ENCODE measurements around the gene TLX1. TPM values are rescaled to one million over a fixed set of nuclear protein-coding genes. Genes with fewer than 3 reads are reported as not detected.

The TLX1 gene
- total RNA-seq, 4 donors from 2014 or later: not detected

DNA sequence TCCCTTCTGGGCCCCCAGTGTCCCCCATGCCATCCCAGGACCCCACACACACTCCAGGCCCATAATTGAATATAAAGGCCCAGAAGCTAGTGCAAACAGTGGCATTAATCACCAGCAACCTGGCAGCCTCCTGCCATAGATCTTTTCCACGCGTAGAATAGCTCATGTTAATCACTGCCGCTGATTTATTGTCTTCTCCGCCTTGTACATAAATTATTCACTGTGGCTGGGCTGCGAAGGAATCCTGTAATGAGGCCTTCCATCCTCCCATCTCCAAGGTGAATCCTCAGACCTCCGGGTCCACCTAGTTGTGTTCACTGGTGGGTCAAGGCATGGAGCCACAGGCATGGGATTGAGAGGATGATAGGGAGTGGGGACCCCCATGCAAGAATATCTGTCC, 36.1 kb upstream of the TLX1 start:
- intact Hi-C loops (cut with DNase I; ENCODE audit: low total_unique reads) (loop anchor here (1.0 kb wide), 1 partner anchor 47 kb away; no protein-coding TSS in a partner anchor), in situ Hi-C loops (cut with MboI; ENCODE audit: low sequenced_read_pairs in 4 of 4) (loop anchor here in 2 of 4 donors (5.0 kb wide), 1 partner anchor 47 kb away; no protein-coding TSS in a partner anchor)

DNA sequence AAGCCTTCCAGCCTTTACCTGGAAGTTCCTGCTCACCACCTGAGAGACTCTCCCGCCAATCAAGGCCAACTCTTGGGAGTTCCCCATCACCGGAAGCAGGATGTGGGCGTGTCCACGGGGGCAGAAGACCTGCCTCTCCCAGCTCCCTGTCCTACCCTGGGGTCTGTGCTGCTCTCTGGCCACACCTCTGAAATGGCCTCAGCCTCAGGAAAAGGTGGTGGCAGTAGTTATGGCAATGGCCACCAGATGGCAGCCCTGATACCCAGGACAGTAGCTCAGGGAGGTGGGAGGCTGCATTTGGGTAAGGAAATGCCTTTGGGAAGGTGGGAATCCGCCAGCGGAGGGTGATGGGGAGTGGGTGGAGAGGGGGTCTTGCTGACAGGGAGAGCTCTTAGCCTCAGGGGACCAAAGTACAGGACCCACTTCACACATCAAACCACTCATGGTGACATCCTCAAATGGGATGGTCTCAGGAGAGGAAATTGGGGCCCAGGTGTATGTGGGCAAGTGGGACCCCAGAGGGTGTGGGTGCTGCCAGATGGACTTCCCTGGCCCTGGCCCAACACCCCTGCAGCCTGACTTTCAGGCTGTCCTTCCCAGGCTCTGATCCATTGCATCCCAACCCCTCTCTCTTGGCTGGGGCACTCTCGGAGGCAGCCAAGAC, 35.4 kb upstream of the TLX1 start:
- H3K27me3 ChIP-seq: peaks cover 7 to 32% (median 13%) of the 10 kb centered on the region in 3 donors
- intact Hi-C loops (cut with DNase I; ENCODE audit: low total_unique reads): loop anchor here (1.0 kb wide), 1 partner anchor 47 kb away; no protein-coding TSS in a partner anchor

More for the DNA sequence above, 36.1 kb upstream of the TLX1 start:
- no peaks in the 10 kb centered on the region for H3K9me3 ChIP-seq
- no peak overlapping the region for H3K27ac ChIP-seq
- no peaks in the 10 kb centered on the region for H3K36me3 ChIP-seq
- no peaks in the 10 kb centered on the region for H3K4me1 ChIP-seq
- H3K4me3 ChIP-seq: no peak overlapping the region
- peaks cover 7 to 31% (median 11%) of the 10 kb centered on the region in 3 donors for H3K27me3 ChIP-seq
- TF ChIP-seq, protein P1, sequence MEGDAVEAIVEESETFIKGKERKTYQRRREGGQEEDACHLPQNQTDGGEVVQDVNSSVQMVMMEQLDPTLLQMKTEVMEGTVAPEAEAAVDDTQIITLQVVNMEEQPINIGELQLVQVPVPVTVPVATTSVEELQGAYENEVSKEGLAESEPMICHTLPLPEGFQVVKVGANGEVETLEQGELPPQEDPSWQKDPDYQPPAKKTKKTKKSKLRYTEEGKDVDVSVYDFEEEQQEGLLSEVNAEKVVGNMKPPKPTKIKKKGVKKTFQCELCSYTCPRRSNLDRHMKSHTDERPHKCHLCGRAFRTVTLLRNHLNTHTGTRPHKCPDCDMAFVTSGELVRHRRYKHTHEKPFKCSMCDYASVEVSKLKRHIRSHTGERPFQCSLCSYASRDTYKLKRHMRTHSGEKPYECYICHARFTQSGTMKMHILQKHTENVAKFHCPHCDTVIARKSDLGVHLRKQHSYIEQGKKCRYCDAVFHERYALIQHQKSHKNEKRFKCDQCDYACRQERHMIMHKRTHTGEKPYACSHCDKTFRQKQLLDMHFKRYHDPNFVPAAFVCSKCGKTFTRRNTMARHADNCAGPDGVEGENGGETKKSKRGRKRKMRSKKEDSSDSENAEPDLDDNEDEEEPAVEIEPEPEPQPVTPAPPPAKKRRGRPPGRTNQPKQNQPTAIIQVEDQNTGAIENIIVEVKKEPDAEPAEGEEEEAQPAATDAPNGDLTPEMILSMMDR (IDR thresholded peaks at IDR 0.05 in 4 of 5, conservative IDR thresholded peaks at IDR 0.05 in 1 of 5): no peak
- ATAC-seq (no peak), DNase-seq (no peak)

DNA sequence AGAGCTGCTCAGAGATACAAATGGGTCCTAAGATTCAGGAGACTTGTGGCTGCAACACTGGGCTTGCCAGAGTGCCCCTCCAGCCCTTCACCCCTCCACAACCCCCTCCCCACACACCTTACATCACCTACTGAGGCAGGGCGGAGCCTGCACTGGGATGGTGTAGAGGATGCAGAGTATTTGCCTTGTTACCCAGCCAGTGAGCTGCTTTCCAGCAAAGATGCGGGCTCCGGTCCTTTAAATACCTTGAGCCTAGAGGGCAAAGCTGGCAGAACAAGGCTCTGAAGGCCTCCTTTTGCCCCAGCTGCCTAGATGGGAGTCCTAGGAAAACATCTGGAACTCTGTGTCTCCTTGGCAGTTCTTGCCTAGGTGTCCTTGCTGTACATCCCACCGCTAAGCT, 34.7 kb upstream of the TLX1 start:
- Histone ChIP-seq H3K36me3 (no peaks in the 10 kb centered on the region), H3K27ac (no peak overlapping the region), H3K9me3 (no peaks in the 10 kb centered on the region), H3K27me3 (peaks cover 7 to 32% (median 13%) of the 10 kb centered on the region in 3 donors), H3K4me3 (no peak overlapping the region), H3K4me1 (no peaks in the 10 kb centered on the region)
- TF ChIP-seq, protein P1 (IDR thresholded peaks at IDR 0.05 in 4 of 5, conservative IDR thresholded peaks at IDR 0.05 in 1 of 5): no peak
- no peak for TF ChIP-seq POLR2A (IDR thresholded peaks at IDR 0.05)
- intact Hi-C loops (cut with DNase I; ENCODE audit: low total_unique reads) (no loop called here), in situ Hi-C loops (cut with MboI; ENCODE audit: low sequenced_read_pairs in 4 of 4) (loop anchor here in 2 of 4 donors (5.0 kb wide), 1 partner anchor 46 kb away; no protein-coding TSS in a partner anchor)
- no peak for ATAC-seq
- DNase-seq: no peak

More for the DNA sequence above, 35.4 kb upstream of the TLX1 start:
- H3K9me3 ChIP-seq: no peaks in the 10 kb centered on the region
- no peaks in the 10 kb centered on the region for H3K36me3 ChIP-seq
- DNase-seq (peak; percentile 9 to 51), ATAC-seq (peak; percentile 54 to 79)
- H3K4me3 ChIP-seq: no peak overlapping the region
- TF ChIP-seq, protein P1 (IDR thresholded peaks at IDR 0.05 in 4 of 5, conservative IDR thresholded peaks at IDR 0.05 in 1 of 5): peak; percentile 55 to 77 (median 69)
- no peak for TF ChIP-seq POLR2A (IDR thresholded peaks at IDR 0.05)
- H3K4me1 ChIP-seq: no peaks in the 10 kb centered on the region
- in situ Hi-C loops (cut with MboI; ENCODE audit: low sequenced_read_pairs in 4 of 4): loop anchor here in 2 of 4 donors (5.0 kb wide), 1 partner anchor 47 kb away; no protein-coding TSS in a partner anchor
- no peak overlapping the region for H3K27ac ChIP-seq

DNA sequence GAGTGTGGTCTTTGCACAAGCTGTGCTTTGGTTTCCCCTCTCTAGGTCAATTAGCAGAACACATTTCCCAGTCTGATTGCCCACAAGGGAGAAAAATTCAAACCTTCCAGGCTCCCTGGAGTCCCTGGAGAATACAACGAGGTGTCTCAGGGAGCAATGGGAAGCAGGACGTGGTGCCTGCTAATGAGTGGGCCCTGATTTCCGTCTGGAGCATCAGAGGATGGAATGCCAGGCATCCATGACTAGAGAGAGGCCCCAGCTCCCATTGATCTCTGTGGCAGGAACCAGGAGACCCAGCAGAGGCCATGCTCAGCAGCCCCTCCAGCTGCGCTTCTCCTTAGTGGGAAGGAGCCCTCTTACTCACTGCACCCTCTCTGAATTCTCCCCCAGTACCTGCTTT, 33.2 kb upstream of the TLX1 start:
- no peak overlapping the region for H3K4me3 ChIP-seq
- no peak for TF ChIP-seq POLR2A (IDR thresholded peaks at IDR 0.05)
- TF ChIP-seq, protein P1 (IDR thresholded peaks at IDR 0.05 in 4 of 5, conservative IDR thresholded peaks at IDR 0.05 in 1 of 5): no peak
- H3K27me3 ChIP-seq: peaks cover 7 to 28% (median 8%) of the 10 kb centered on the region in 3 donors
- H3K9me3 ChIP-seq: no peaks in the 10 kb centered on the region
- in situ Hi-C loops (cut with MboI; ENCODE audit: low sequenced_read_pairs in 4 of 4) (loop anchor here in 2 of 4 donors (5.0 kb wide), 1 partner anchor 44 kb away; no protein-coding TSS in a partner anchor), intact Hi-C loops (cut with DNase I; ENCODE audit: low total_unique reads) (no loop called here)
- H3K4me1 ChIP-seq: no peaks in the 10 kb centered on the region
- H3K27ac ChIP-seq: no peak overlapping the region
- no peak for DNase-seq
- no peak for ATAC-seq
- no peaks in the 10 kb centered on the region for H3K36me3 ChIP-seq
